NCI-H2081 treated with DMSO at 0.1 percent for 48 hours (cell line): ENCODE data around the gene BRAF.
A peak's percentile ranks its signal among the peaks of the same experiment; 100 is the strongest.
"Not testable (repeated sequence)": the region's sequence is repeated elsewhere in the genome, so short reads cannot be mapped to it uniquely, and the experiment has no call there.

ENCODE experiments used
- DNase-seq: peaks from one replicate; lab custom pipeline; 2025; lab: John Stamatoyannopoulos, UW

BRAF gene

DNA sequence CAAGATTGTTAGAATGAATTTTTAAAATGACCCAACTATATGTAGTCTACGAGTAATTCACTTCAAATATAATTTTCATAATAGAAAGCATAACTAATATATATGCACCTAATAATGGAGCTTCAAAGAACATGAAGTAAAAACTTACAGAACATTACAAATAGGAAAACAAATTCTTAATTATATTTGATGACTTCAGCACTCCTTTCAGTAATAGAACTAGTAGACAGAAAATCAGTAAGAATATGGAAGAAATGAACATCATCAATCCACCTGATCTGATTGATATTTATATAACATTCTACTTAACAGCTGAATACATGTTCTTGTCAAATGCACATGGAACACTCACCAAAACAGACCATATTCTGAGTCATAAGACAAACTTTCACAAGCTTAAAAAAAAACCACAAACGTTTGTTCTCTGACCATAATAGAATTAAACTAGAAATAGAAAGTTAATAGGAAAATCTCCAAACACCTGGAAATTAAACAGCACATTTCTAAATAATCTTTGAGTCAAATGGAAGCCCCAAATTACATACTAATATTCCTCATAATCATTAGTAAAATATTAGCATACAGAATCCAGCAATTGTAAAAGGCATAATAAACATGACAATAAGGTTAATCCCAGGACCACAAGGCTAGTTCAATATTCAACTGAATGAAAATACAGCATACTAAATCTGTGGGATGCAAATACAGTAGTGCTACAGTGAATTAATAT, 48.0 kb downstream of the BRAF start:
- DNase-seq, result no peak

DNA sequence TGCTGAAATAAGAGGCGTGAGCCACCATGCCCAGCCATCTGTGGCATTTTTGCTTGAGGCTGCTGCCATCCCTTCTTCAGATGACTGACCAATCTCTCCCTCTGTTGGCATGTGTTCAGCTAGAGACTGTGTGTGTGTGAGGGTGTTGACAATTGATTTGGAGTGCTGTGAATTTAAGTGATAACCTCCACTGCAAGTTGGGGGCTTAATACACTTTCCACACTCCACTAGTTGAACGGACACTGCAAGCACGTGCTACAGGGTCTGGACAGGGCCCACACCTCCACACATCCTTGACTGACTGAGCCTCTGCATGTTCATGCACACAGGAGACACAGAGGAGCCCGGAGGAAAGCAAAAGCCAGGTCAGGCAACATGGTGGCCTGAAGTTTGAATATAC, 51.3 kb downstream of the BRAF start:
- no peak for DNase-seq

DNA sequence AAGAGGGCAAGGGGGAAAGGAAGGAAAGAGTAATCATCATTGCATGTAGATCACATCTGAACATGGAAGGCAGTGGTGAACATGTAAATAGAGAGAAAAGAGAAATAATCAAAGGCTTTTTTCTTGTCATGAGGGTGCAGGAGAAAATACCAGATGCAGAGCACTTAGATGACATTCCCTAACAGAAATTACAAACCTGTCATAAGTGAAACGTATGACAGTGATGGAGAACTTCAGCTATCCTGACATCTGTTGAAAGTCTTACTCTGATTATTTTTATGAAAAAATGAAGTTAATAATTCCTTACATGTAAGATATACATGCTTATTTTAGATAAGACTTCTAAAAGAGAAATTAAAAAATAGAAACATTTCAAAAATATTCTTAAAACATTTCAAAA, 54.7 kb downstream of the BRAF start:
- no peak for DNase-seq

DNA sequence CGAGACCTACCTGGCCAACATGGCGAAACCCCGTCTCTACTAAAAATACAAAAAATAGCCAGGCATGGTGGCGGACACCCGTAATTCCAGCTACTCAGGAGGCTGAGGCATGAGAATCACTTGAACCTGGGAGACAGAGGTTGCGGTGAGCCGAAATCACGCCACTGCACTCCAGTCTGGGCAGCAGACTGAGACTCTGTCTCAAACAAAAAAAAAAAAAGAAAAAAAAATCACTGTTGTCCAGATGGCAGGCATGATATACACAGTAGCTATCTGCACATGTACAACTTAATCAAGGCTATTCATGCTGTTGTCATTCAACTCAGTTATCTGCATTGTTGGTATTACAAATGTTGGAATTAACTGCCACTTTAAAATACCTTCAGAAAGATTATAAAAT, 55.3 kb downstream of the BRAF start:
- no peak for DNase-seq

DNA sequence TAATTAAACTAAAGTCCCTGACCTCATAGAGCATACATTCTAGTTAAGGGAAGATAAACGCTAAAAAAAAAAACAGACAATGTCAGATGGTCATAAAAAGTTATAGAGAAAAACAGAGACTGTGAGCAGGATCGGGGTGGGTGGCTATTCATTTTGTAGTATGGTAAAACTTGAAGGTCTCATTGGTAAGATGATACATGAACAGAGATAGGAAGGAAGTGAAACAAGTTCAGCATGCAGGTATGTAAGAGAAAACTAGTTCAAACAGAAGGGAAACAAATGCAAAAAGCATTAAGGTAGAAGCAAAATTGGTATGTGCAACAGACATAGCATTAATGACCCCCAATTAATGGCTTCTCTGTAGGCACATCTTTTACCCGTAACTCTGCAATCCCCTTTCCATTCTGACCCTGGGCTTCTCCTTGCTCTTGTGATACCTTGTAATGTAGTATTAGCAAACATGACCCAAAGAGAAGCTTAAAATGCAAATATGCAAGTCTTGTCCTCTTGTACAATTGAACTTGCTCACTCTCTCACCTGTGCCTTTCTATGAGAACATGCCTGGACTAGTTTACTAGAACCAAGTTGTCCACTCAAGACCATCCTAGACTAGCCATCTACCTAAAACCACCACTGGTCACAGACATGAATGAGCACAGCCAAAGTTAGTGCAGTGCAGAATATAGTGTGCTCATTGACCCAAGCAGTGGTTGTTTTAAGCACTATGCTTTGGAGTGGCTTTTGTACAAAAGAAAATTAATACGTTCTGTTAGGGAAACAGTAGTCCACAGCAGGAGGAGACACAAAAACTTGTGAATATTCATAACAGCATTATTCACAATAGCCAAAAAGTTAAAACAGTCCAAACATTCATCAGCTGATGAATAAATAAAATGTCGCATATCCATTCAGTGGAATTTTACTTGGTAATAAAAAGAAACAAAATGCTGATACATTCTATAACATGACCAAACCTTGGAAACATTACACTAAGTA, 57.0 kb downstream of the BRAF start:
- no peak for DNase-seq

DNA sequence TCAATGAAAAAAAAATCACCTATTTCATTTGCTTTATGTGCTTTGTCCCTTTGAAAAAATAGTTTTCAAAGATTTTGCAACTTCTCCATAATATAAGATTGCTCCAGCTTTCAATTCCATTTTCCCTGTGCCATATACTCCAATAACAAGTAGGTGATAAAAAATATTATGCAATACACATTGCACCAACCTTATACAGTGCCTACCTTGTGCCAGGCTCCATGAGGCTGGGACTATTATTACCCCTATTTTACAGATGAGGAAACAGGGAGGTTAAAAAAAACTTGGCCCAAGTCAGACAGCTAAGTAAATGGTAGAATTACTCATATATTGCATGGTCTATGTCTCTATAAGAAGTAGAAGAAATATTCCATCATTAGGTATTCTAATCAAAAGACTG, 57.8 kb downstream of the BRAF start:
- no peak for DNase-seq

DNA sequence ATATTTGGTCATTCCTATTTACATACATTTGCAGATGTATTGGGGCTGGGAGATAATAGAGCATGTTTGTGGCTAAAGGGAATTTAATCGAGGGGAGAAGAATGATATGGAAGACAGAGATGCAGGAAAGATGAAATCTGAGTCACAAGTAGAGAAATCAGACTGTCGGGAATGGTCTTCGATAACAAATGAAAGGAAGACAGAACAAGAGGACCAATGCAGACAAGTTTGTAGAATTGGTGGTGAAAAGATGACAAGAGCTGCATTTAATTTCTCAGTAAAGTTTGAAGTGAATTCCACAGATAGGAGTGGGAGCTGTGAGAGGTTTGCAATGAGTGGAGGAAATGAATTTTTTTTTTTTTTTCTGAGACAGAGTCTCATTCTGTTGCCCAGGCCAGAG, 60.0 kb downstream of the BRAF start:
- no peak for DNase-seq

DNA sequence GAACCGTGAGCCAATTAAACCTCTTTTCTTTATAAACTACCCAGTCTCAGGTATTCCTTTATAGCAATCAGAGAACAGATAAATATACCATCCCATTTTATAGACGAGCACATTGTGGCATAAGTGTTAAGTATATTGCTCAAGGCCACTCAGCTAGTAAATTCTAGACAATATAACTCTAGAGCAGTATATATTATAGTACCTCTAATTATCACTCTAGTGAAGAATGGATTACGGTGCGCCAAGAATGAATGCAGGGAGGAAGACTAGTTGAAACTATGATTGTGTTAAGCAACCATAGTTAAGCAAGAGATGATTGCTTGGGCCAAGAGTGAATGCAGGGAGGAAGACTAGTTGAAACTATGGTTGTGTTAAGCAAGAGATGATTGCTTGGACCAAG, 60.9 kb downstream of the BRAF start:
- DNase-seq, result no peak

DNA sequence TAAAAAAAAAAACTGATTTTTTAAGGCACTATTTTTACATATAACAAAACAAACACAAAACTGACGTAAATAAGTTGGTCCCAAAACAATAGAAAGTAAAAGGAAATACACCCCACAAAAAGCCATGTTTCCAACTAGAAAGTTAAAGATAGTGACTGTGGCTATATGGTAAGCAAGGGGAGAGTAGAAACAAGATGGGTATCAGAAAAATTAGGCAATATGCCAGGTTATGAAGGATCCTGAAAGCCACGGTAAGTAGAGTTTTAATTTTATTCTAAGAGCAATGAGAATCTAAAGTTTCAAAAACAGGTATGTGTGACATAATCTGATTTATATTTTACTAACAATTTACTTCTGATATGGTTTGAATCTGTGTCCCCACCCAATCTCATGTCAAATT, 61.5 kb downstream of the BRAF start:
- DNase-seq, result no peak

DNA sequence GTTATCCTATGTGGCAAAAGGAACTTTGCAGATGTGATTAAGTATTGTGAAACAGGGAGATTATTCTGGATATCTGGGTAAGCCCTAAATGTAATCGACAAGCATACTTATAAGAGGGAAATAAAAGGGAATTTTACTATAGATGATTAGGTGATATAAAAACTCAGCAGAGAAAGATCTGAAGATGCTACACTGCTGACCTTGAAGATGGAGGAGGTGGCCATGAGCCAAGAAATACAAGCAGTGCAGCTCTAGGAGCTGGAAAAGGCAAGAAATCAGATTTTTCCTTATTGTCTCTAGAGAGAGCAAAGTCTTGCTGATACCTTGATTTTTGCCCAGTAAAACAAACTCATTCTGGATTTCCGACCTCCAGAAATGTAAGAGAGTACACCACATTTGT, 67.7 kb downstream of the BRAF start:
- DNase-seq, result no peak

DNA sequence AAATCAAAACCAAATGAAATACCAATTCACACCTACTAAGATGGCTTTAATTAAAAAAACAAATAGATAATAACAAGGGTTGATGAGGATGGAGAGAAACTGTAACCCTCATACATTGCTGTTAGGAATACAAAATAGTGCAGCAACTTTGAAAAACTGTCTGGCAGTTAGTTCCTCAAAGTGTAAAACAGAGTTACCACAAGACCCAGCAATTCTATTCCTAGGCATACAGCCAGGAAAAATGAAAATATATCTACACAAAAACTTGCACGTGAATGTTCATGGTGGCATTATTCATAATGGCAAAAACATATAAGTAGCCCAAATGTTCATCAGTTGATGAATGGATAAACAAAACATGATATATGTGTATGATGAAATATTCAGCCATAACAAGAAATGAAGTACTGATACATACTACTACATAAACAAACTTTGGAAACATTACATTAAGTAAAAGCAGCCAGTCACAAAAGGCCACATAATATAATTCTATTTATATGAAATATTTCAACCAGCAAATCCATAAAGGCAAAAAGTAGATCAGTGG, 83.5 kb downstream of the BRAF start:
- no peak for DNase-seq

DNA sequence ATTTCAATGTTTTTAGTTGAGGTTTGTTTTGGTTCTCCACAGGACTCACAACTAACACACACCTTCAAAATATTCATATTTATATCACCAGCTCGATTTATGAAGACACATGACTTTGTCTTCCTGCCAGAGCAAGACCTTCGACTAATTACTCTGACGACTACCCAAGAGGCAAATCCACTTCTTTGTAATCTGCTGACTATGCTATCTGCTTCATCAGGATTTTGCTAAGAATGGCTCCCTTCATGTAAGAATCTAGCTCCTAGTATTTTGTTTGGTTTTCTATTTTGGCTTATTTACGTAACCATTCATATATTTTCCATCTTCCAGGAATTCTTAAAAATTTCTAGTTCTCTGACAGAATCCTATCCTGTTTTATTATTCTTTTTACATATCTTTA, 93.0 kb downstream of the BRAF start:
- no peak for DNase-seq

DNA sequence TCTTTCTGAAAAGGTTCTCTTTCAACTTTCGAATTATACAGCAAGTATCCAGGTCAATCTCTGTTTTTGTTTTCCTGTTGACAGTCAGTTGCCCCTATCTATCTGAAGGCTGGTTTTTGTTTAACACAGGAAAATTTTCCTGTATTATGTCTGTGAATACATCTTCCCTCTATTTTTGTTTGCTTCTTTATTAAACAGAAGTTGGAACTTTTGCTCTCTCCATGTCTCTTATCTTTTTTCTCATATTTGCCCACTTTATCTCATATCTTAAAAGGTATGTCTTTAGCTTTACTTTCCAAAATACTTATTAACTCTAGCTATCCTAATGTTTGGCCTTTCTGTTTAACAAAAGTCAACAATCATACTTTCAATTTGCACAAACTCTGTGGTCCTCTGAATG, 95.0 kb downstream of the BRAF start:
- DNase-seq, result no peak

DNA sequence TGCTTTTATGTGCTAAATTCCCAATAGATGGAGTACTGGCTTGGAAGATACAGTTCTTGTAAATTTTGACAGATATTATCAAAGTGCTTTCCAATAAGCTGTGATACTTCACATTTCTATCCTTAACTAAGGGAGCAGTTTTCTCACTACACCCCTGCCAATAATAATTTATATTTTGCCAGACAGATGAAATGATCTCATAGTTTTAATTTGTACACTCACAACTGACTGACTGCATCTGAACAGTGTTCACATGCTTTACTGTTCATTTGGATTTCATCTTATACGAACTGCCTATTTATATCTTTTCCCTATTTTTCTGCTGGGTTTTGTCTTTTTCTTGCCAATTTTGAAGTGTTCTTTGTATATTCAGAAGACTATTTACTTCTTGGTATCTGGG, 96.0 kb downstream of the BRAF start:
- no peak for DNase-seq

DNA sequence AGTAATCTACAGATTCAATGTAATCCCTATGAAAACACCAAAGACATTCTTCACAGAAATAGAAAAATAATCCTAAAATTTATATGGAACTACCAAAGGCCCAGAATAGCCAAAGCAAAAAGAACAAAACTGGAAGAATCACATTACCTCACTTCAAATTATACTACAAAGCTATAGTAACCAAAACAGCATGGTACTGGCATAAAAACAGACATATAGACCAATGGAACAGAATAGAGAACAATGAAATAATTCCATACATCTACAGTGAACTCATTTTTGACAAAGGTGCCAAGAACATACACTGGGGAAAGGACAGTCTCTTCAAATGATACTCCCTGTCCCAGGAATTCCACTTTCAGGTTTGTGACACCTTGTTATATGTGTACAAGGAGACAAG, 107.3 kb downstream of the BRAF start:
- not testable (repeated sequence) for DNase-seq

DNA sequence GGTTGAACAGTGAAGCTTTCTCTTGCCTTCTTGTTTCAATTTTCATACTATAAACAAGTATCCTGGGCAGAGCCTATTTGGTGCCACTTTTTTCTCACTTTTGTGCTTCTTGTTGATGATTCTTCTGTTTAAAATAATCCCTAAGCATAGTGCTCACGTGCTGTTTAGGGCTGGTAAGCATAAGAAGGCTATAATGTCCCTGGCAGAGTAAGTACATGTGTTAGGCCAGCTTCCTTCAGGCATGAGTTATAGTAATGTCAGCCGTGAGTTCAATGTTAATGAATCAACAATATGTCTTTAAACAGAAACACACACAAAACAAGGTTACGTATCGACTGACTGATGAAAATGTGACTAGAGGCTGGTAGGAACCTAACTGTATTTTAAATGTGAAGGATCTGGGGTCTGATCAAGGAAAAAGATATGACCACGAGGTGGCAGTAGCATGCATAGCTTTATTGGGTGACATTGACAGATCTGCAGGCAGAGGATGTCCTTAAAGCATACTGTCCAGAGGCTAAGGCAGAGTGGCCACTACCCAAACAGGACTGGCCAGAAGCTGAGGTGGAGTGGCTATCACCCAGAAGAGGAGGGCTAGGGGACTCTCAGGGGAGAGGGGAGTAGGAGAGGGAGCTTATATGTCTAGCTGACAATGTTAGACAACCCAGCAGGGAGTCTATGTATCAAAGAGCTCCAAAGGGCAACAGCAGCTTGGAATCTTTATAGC, 113.7 kb downstream of the BRAF start:
- peak; percentile 33 for DNase-seq

DNA sequence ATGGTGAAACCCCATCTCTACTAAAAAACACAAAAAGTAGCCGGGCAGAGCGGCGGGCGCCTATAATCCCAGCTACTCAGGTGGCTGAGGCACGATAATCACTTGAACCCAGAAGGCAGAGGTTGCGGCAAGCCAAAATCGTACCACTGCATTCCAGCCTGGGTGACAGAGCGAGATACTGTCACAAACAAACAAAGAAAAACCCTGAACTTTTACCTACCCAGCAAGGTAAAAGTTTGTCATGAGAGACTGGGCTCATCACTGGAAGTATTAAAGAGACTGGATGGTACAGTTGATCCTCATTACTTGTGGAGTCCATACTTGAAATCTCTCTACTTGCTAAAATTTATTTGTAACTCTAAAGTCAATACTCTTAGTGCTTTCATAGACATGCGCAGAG, 114.3 kb downstream of the BRAF start:
- DNase-seq, result no peak

DNA sequence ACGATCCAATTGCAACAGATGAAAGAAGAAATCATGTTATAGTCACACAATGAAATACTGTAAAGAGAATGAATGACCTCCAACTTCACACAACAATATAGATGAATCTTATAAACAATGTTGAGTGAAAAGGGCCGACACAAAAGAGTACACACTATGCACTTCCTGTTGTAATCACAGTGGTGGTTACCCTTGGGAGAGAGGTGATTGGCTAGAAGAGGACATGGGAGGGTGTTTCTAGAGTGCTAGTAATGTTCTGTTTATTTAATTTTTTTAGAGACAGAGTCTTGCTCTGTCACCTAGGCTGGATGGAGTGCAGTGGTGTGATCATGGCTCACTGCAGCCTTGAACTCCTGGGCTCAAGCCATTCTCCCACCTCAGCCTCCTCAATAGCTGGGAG, 145.8 kb downstream of the BRAF start:
- no peak for DNase-seq

DNA sequence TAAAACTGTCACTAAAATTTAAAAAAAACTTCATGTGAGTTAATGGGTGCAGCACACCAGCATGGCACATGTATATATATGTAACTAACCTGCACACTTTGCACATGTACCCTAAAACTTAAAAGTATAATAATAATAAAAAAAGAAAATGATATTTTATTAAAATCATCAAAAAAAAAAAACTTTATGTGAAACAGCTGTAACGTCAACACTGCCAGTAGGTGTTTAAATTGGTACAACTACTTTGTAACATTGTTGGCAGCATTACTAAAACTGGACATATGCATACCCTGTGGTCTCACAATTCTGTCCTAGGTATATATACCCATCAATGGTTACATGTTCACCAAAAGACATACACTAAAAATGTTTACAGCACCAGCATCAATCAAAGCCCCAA, 146.2 kb downstream of the BRAF start:
- no peak for DNase-seq

DNA sequence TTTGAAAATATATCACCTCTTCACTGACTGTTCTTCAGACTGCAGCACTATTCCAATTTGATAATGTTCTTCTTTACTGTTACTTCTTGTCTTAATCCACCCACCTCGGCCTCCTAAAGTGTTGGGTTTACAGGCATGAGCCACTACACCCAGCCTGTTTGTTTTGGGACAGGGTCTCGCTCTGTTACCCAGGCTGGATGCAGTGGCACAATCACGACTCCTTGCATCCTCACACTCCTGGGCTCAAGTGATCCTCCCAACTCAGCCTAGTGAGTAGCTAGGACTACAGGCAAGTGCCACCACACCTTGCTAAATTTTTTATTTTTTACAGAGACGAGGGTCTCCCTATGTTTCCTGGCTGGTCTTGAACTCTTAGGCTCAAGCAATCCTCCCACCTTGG, 150.4 kb downstream of the BRAF start:
- DNase-seq, result no peak

DNA sequence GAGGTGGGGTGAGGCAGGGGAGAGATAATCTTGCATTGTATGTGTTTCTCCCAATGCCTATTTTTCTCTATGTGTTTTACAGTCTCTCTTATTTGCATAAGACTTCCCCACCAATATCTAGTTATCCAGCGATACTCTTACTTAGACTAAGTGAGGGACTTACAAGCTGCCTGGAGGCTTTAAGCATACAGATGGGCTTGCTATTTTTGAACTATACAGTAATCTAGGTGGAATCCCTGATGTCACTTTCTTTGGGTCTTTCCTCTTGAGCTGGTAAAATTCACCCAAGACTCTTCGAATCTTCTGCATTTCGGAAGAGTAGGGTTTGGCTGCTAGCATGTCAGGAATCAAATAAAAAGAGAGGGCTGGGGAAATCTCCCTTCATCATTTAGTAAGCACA, 151.6 kb downstream of the BRAF start:
- DNase-seq, result no peak

DNA sequence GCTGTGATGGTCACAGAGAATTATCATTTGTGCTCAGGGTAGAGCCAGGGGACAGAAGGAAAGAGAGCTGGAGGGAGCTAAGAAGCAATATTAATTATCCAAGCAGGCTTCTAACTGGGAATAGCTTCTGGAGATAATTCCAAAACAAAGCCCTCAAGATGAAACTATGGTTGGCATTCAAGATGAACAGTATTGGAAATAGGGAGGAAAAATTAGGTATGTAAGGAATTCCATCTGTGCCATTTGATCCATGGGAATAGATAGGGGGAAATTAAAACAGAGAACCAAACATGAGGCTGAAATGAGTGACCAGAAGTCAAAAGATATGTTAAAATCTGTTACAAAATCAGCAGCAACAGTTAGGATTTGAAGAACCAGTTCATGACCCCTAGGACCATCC, 152.9 kb downstream of the BRAF start:
- DNase-seq, result no peak
